HEK293T (cell line): ENCODE measurements around the gene MED15.
"Not testable (repeated sequence)": the region's sequence is repeated elsewhere in the genome, so short reads cannot be mapped to it uniquely, and the experiment has no call there.

Source experiments
- CTCF ChIA-PET: fragments of 350-600 bp; formaldehyde crosslinking; extraction: SDS; loops from one replicate; lab custom pipeline; 2021; ENCODE audit warnings: antibody characterized with exemption, inconsistent platforms; lab: Yijun Ruan, JAX
- POLR2A ChIA-PET: fragments of 350-600 bp; formaldehyde crosslinking; extraction: SDS; loops from one replicate; lab custom pipeline; 2020; ENCODE audit warnings: antibody characterized with exemption, inconsistent platforms; lab: Yijun Ruan, JAX
- DNase-seq: peaks from one replicate; pipeline ENCODE4 v3.0.0; 2012; ENCODE audit warnings: mixed read lengths; ENCODE audit errors: extremely low spot score
- ARNT ChIP-seq: fragments of 450-650 bp; IDR thresholded peaks from 2 replicates; pipeline ENCODE4 v1.6.1; 2017; ENCODE audit warnings: mild to moderate bottlenecking
- BHLHE40 ChIP-seq: fragments of 450-650 bp; IDR thresholded peaks from 2 replicates; pipeline ENCODE4 v1.6.1; 2016; ENCODE audit warnings: mild to moderate bottlenecking, moderate library complexity, borderline replicate concordance
- CTBP1 ChIP-seq: fragments of 450-650 bp; IDR thresholded peaks from 2 replicates; pipeline ENCODE4 v1.6.1; 2016; ENCODE audit warnings: borderline replicate concordance
- ELF4 ChIP-seq: fragments of 450-650 bp; IDR thresholded peaks from 2 replicates; pipeline ENCODE4 v1.6.1; 2017; ENCODE audit warnings: antibody characterized with exemption
- FOXA1 ChIP-seq: fragments of 450-650 bp; IDR thresholded peaks from 2 replicates; pipeline ENCODE4 v1.6.1; 2016; ENCODE audit warnings: mild to moderate bottlenecking
- FOXK2 ChIP-seq: fragments of 450-650 bp; IDR thresholded peaks from 2 replicates; pipeline ENCODE4 v1.6.1; 2016; ENCODE audit warnings: mild to moderate bottlenecking
- FOXM1 ChIP-seq: fragments of 450-650 bp; IDR thresholded peaks from 2 replicates; pipeline ENCODE4 v1.6.1; 2017; ENCODE audit warnings: mild to moderate bottlenecking, borderline replicate concordance
- HDGF ChIP-seq: fragments of 450-650 bp; IDR thresholded peaks from 2 replicates; pipeline ENCODE4 v1.6.1; 2017; ENCODE audit warnings: antibody characterized with exemption, borderline replicate concordance
- L3MBTL2 ChIP-seq: fragments of 450-650 bp; conservative IDR thresholded peaks from 2 replicates; pipeline ENCODE4 v1.6.1; 2016; ENCODE audit warnings: mild to moderate bottlenecking
- LEF1 ChIP-seq: fragments of 450-650 bp; IDR thresholded peaks from 2 replicates; pipeline ENCODE4 v1.6.1; 2017; ENCODE audit warnings: mild to moderate bottlenecking, borderline replicate concordance
- NFRKB ChIP-seq: fragments of 450-650 bp; IDR thresholded peaks from 2 replicates; pipeline ENCODE4 v1.6.1; 2016; ENCODE audit warnings: mild to moderate bottlenecking, moderate library complexity
- PKNOX1 ChIP-seq: fragments of 450-650 bp; IDR thresholded peaks from 2 replicates; pipeline ENCODE4 v1.6.1; 2016
- SP1 ChIP-seq: fragments of 450-650 bp; IDR thresholded peaks from 2 replicates; pipeline ENCODE4 v1.6.1; 2017
- SUZ12 ChIP-seq: fragments of 450-650 bp; IDR thresholded peaks from 2 replicates; pipeline ENCODE4 v1.6.1; 2016; ENCODE audit warnings: mild to moderate bottlenecking
- TARDBP ChIP-seq: fragments of 450-650 bp; IDR thresholded peaks from 2 replicates; pipeline ENCODE4 v1.6.1; 2016
- ZNF384 ChIP-seq: fragments of 450-650 bp; IDR thresholded peaks from 2 replicates; pipeline ENCODE4 v1.6.1; 2016

MED15 gene

DNA sequence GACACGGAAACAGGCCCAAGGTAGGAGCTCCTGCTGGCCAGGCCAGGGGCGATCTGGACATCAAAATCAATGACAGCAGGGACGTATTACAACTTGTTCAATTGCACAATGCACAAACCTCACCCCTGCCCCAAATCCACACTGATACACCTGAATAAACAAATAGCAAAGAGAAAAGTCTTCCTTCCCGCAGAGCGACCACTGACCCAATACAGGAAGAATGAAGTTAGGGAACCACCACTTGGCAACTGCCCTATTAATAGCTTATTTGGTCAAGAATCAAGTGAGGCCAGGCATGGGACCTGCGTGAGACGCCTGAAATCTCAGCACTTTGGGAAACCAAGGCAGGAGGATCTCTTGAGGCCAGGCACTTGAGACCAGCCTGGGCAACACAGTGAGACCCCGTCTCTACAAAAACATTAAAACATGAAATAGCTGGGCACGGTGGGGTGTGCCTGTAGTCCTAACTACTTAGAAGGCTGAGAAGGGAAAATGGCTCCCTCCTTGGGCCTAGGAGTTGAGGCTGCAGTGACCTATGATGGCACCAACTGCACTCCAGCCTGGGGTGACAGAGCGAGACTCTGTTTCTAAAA, 109.1 kb downstream of the MED15 start:
- no peak for DNase-seq
- TF ChIP-seq FOXK2 (no peak), BHLHE40 (no peak), PKNOX1 (no peak), HDGF (no peak), FOXM1 (no peak), FOXA1 (no peak), ELF4 (no peak), SUZ12 (no peak), NFRKB (no peak), L3MBTL2 (no peak)
- ChIA-PET CTCF (interaction anchor here (0.9 kb wide), 1 partner anchor 20 kb away, joined by 3 read pairs; no protein-coding TSS in a partner anchor), POLR2A (no interaction called here)

DNA sequence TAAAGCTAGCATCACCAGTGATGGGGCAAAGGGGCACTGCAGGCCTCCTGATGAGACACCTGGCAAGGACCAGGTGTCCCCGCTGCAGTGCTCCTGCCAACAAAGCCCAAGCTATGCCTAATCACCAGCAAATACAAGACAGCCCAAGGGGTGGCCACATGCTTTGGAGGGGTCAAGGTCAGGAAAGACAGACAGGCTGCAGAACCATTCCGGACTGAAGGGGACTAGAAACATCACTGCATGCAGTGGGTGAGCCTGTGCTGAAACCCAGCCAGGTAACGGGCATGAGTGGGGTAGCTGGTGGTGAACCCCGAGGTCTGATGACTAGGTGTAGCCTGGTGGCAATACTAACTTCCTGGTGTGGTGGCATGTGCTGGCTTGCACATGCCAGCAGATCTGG, 111.1 kb downstream of the MED15 start:
- ChIA-PET POLR2A (no interaction called here), CTCF (no interaction called here)
- DNase-seq: no peak
- TF ChIP-seq FOXM1: no peak

- POLR2A ChIA-PET: no interaction called here
- no peak for TF ChIP-seq NFRKB
- TF ChIP-seq CTBP1: no peak
- TF ChIP-seq ELF4: no peak
- TF ChIP-seq FOXK2: no peak
- no peak for TF ChIP-seq BHLHE40
- TF ChIP-seq HDGF: no peak
- no peak for TF ChIP-seq ARNT
- TF ChIP-seq TARDBP: no peak
- DNase-seq: no peak
- CTCF ChIA-PET: no interaction called here
Observed at GRCh38 chr22:20619045-20619892, 111.9 kb downstream of the MED15 start.

GRCh38 chr22:20619893-20620194, 112.4 kb downstream of the MED15 start:
- DNase-seq, POLR2A ChIA-PET, CTCF ChIA-PET: not testable (repeated sequence)

- TF ChIP-seq FOXM1: no peak
- no peak for TF ChIP-seq HDGF
- no peak for TF ChIP-seq CTBP1
- no peak for TF ChIP-seq ZNF384
- no peak for TF ChIP-seq NFRKB
- TF ChIP-seq BHLHE40: no peak
- TF ChIP-seq SUZ12: no peak
- no peak for TF ChIP-seq ARNT
- TF ChIP-seq FOXA1: no peak
- TF ChIP-seq FOXK2: no peak
- no peak for TF ChIP-seq SP1
- no peak for TF ChIP-seq TARDBP
- TF ChIP-seq L3MBTL2: no peak
- TF ChIP-seq LEF1: no peak
- no peak for TF ChIP-seq PKNOX1
- TF ChIP-seq ELF4: no peak
- CTCF ChIA-PET: no interaction called here
- no peak for DNase-seq
- POLR2A ChIA-PET: no interaction called here
Observed at GRCh38 chr22:20621162-20621561, 113.8 kb downstream of the MED15 start.

GRCh38 chr22:20622650-20623339, 115.4 kb downstream of the MED15 start:
- no peak for DNase-seq
- POLR2A ChIA-PET: no interaction called here
- CTCF ChIA-PET: interaction anchor here (0.7 kb wide), 1 partner anchor 180 kb away, joined by 3 read pairs; no protein-coding TSS in a partner anchor
- TF ChIP-seq CTBP1 (no peak), L3MBTL2 (no peak), FOXK2 (no peak), ELF4 (no peak), NFRKB (no peak), FOXM1 (no peak), LEF1 (no peak), PKNOX1 (no peak), BHLHE40 (no peak)
